H1 (cell line): ENCODE measurements around the gene CLCA1. TPM values are rescaled to one million over a fixed set of nuclear protein-coding genes. Genes with fewer than 3 reads are reported as not detected.

Source experiments
- CTCF ChIA-PET: fragments of 300-600 bp; sonication (Branson Sonifier 250); formaldehyde crosslinking; loops from one replicate; lab custom pipeline; 2021; ENCODE audit not compliant: partially characterized antibody; lab: Charles Lee
- POLR2A ChIA-PET: fragments of 300-600 bp; sonication (Branson Sonifier 250); formaldehyde crosslinking; loops from one replicate; lab custom pipeline; 2021; ENCODE audit warnings: inconsistent platforms; ENCODE audit not compliant: partially characterized antibody; lab: Charles Lee
- DNase-seq, 2 experiments: peaks; one replicate each; pipeline versions ENCODE4 v3.0.0 to v3.0.0-alpha.2; 2010 to 2022; ENCODE audit warnings: low spot score in 2 of 2, low read depth in 1 of 2, mixed read lengths in 1 of 2
- FAIRE-seq: peaks from 2 replicates; lab custom pipeline; 2011; peaks lifted over from hg19 to GRCh38; lab: Jason Lieb, UNC
- H2AFZ ChIP-seq: 2 replicates; pipeline ENCODE4 v1.8.1; 2012; ENCODE audit warnings: low read length, inconsistent platforms
- H2AK5ac ChIP-seq: 2 replicates; pipeline ENCODE4 v1.6.1; 2013; ENCODE audit warnings: low read depth, low read length
- H2BK120ac ChIP-seq: replicated peaks from 2 replicates; pipeline ENCODE3; 2013; ENCODE audit warnings: low read depth, low read length, inconsistent platforms
- H2BK12ac ChIP-seq: 2 replicates; pipeline ENCODE4 v1.6.1; 2013; ENCODE audit warnings: low read depth, low read length
- H2BK15ac ChIP-seq: 2 replicates; pipeline ENCODE4 v1.6.1; 2013; ENCODE audit warnings: low read length
- H2BK20ac ChIP-seq: 2 replicates; pipeline ENCODE4 v1.6.1; 2013; ENCODE audit warnings: low read length
- H2BK5ac ChIP-seq: 2 replicates; pipeline ENCODE4 v1.6.1; 2013; ENCODE audit warnings: low read depth, low read length
- H3K14ac ChIP-seq: 2 replicates; pipeline ENCODE4 v1.6.1; 2013; ENCODE audit warnings: inconsistent platforms; ENCODE audit not compliant: insufficient read length
- H3K18ac ChIP-seq: 2 replicates; pipeline ENCODE4 v1.6.1; 2013; ENCODE audit warnings: low read length; ENCODE audit errors: extremely low read depth
- H3K23ac ChIP-seq: 2 replicates; pipeline ENCODE4 v1.6.1; 2013; ENCODE audit warnings: inconsistent platforms; ENCODE audit not compliant: insufficient read length
- H3K23me2 ChIP-seq: 2 replicates; pipeline ENCODE4 v1.6.1; 2013; ENCODE audit warnings: low read depth, low read length
- H3K27ac ChIP-seq: 2 replicates; pipeline ENCODE4 v1.6.1; 2011; ENCODE audit warnings: low read depth, low read length, inconsistent platforms
- H3K27me3 ChIP-seq, 4 experiments: replicated peaks in 1 of 4; 1 replicate in 1 of 4; 2 replicates in 3 of 4; pipeline versions ENCODE4 v1.6.1 to v1.8.1; 2011 to 2013; ENCODE audit warnings: low read length in 3 of 4, mild to moderate bottlenecking in 3 of 4, inconsistent platforms in 2 of 4, mixed read lengths in 2 of 4, moderate library complexity in 1 of 4; ENCODE audit not compliant: control insufficient read depth in 3 of 4, insufficient read depth in 3 of 4; ENCODE audit errors: extremely low read depth in 1 of 4
- H3K36me3 ChIP-seq, 4 experiments: 2 replicates each; pipeline versions ENCODE4 v1.6.1 to v1.8.1; 2011 to 2013; ENCODE audit warnings: mild to moderate bottlenecking in 4 of 4, low read length in 3 of 4, moderate library complexity in 2 of 4, control low read depth in 1 of 4, inconsistent platforms in 1 of 4; ENCODE audit not compliant: insufficient read depth in 4 of 4, control insufficient read depth in 2 of 4
- H3K4ac ChIP-seq: replicated peaks from 2 replicates; pipeline ENCODE3; 2013; ENCODE audit warnings: low read length, low read depth, mixed read lengths, inconsistent platforms; ENCODE audit not compliant: insufficient read length
- H3K4me1 ChIP-seq, 4 experiments: replicated peaks in 1 of 4; 1 replicate in 1 of 4; 2 replicates in 3 of 4; pipeline versions ENCODE4 v1.6.1 to v1.8.1; 2011 to 2013; ENCODE audit warnings: low read length in 3 of 4, inconsistent platforms in 2 of 4, mixed read lengths in 1 of 4; ENCODE audit not compliant: insufficient read depth in 4 of 4, control insufficient read depth in 3 of 4
- H3K4me2 ChIP-seq, 2 experiments: 2 replicates each; pipeline versions ENCODE4 v1.6.1 to v1.8.1; 2011 to 2013; ENCODE audit warnings: low read depth in 2 of 2, low read length in 2 of 2, control low read depth in 1 of 2, inconsistent platforms in 1 of 2, mild to moderate bottlenecking in 1 of 2; ENCODE audit not compliant: insufficient read depth in 1 of 2
- H3K4me3 ChIP-seq, 4 experiments: fragments of 200-600, 300-600 bp in 1 of 4; sonication (generic), shearing (Covaris generic), sonication (Bioruptor Twin) in 1 of 4; 2 replicates each; pipeline versions ENCODE4 v1.5.1 to v1.8.1; 2011 to 2016; ENCODE audit warnings: low read length in 4 of 4, low read depth in 3 of 4, control low read depth in 2 of 4, inconsistent platforms in 2 of 4, mild to moderate bottlenecking in 2 of 4, mixed read lengths in 1 of 4, moderate library complexity in 1 of 4; ENCODE audit not compliant: insufficient read depth in 2 of 4; ENCODE audit errors: extremely low read depth in 1 of 4
- H3K56ac ChIP-seq: replicated peaks from 2 replicates; pipeline ENCODE3; 2013; ENCODE audit warnings: low read depth, mild to moderate bottlenecking, mixed read lengths, low read length, inconsistent platforms; ENCODE audit not compliant: insufficient read length
- H3K79me1 ChIP-seq: 2 replicates; pipeline ENCODE4 v1.6.1; 2013; ENCODE audit warnings: low read depth, low read length, control low read depth
- H3K79me2 ChIP-seq, 2 experiments: 2 replicates each; pipeline versions ENCODE4 v1.6.1 to v1.8.1; 2012 to 2013; ENCODE audit warnings: low read length in 2 of 2, mild to moderate bottlenecking in 2 of 2, inconsistent platforms in 1 of 2; ENCODE audit not compliant: insufficient read depth in 2 of 2, control insufficient read depth in 1 of 2
- H3K9ac ChIP-seq, 4 experiments: replicated peaks in 1 of 4; 1 replicate in 1 of 4; 2 replicates in 3 of 4; pipeline versions ENCODE4 v1.6.1 to v1.8.1; 2011 to 2013; ENCODE audit warnings: low read depth in 3 of 4, low read length in 3 of 4, control low read depth in 2 of 4, mild to moderate bottlenecking in 2 of 4, moderate library complexity in 2 of 4, inconsistent platforms in 1 of 4; ENCODE audit errors: extremely low read depth in 1 of 4
- H3K9me3 ChIP-seq, 2 experiments: 2 replicates each; pipeline versions ENCODE4 v1.6.1 to v1.8.1; 2012 to 2013; ENCODE audit warnings: mild to moderate bottlenecking in 2 of 2, moderate library complexity in 2 of 2, control low read depth in 1 of 2, inconsistent platforms in 1 of 2, low read depth in 1 of 2, low read length in 1 of 2, mixed read lengths in 1 of 2; ENCODE audit not compliant: insufficient read depth in 2 of 2
- H4K20me1 ChIP-seq, 2 experiments: replicated peaks in 1 of 2; 2 replicates each; pipeline versions ENCODE3 to v1.8.1; 2011 to 2013; ENCODE audit warnings: inconsistent platforms in 2 of 2, low read length in 2 of 2, mild to moderate bottlenecking in 1 of 2; ENCODE audit not compliant: insufficient read depth in 2 of 2, control insufficient read depth in 1 of 2
- H4K5ac ChIP-seq: 2 replicates; pipeline ENCODE4 v1.6.1; 2013; ENCODE audit warnings: low read length, low read depth, mixed read lengths, inconsistent platforms; ENCODE audit not compliant: insufficient read length
- H4K8ac ChIP-seq: 2 replicates; pipeline ENCODE4 v1.8.0; 2013; ENCODE audit warnings: mild to moderate bottlenecking, moderate library complexity, low read length, inconsistent platforms; ENCODE audit not compliant: insufficient read depth; ENCODE audit errors: extremely low read depth
- H4K91ac ChIP-seq: replicated peaks from 2 replicates; pipeline ENCODE3; 2013; ENCODE audit warnings: low read length, mixed read lengths, inconsistent platforms; ENCODE audit not compliant: insufficient read length
- SRF ChIP-seq: IDR thresholded peaks from 2 replicates; pipeline ENCODE4 v1.6.1; 2011; ENCODE audit warnings: mild to moderate bottlenecking, low read depth, low read length, moderate library complexity
- TBP ChIP-seq: IDR thresholded peaks from 2 replicates; pipeline ENCODE4 v1.6.1; 2011; ENCODE audit warnings: low read depth, low read length, improper control_type of control experiment
- WGBS, 2 experiments: shearing (Covaris generic) in 1 of 2; methylation state at CpG; one replicate each; pipeline versions ENCODE4 v1.1.6 to v1.1.7; 2013 to 2015; ENCODE audit warnings: low lambda C conversion rate in 2 of 2, mixed read lengths in 2 of 2, inconsistent platforms in 1 of 2, low coverage in 1 of 2, missing lambda C conversion rate in 1 of 2; ENCODE audit not compliant: insufficient replicate concordance in 2 of 2, insufficient coverage in 1 of 2, insufficient read length in 1 of 2; ENCODE audit errors: extremely low coverage in 1 of 2, missing lambda C conversion rate in 1 of 2; 5-methylcytosine and 5-hydroxymethylcytosine counted together
- polyA plus RNA-seq, 7 experiments: library from polyadenylated mRNA; depleted of rRNA in 3 of 7; stranded (reverse) in 5 of 7; unstranded in 2 of 7; fragments of >200 nt in 5 of 7; fragments of 200-250 nt in 2 of 7; gene quantifications; 1 replicate in 5 of 7; 2 replicates in 1 of 7; 4 replicates in 1 of 7; pipeline versions ENCODE4 v1.2.1 to v1.2.3, GENCODE V29; 2011 to 2013; ENCODE audit warnings: missing spikeins in 2 of 7, mixed read lengths in 2 of 7
- total RNA-seq: library from RNA; stranded (reverse); fragmentation: NEBNext Ultra II Directional; extraction: Animal tissue kit (Norgen Biotek cat#: 25700); gene quantifications from 2 replicates; pipeline ENCODE4 v1.2.1, GENCODE V29; 2021

The CLCA1 gene
- total and polyA plus RNA-seq, 2 of the 8 experiments (the other 6 are each of a cell fraction or from before 2014, with no cell fraction given): not detected

GRCh38 chr1:86541859-86542258, 73.1 kb downstream of the CLCA1 start:
- Histone ChIP-seq H3K9me3 (no peaks in the 10 kb centered on the region), H3K4me2 (no peak overlapping the region), H3K27ac (no peak overlapping the region), H2BK5ac (no peak overlapping the region), H3K27me3 (peaks cover 0 to 1% (median 0%) of the 10 kb centered on the region in 4 experiments; a peak in 1 of 7 replicates), H3K23ac (no peak overlapping the region), H3K18ac (no peak overlapping the region), H3K4ac (no peak overlapping the region), H3K36me3 (no peaks in the 10 kb centered on the region), H3K9ac (no peak overlapping the region), H3K4me1 (no peaks in the 10 kb centered on the region), H3K79me2 (no peaks in the 10 kb centered on the region), H2BK120ac (no peak overlapping the region), H3K14ac (no peak overlapping the region), H3K56ac (no peak overlapping the region), H4K8ac (no peak overlapping the region), H2BK15ac (no peak overlapping the region), H4K20me1 (no peaks in the 10 kb centered on the region), H2AFZ (no peak overlapping the region), H3K4me3 (no peak overlapping the region), H4K91ac (no peak overlapping the region), H3K79me1 (no peaks in the 10 kb centered on the region), H2BK20ac (no peak overlapping the region), H2BK12ac (no peak overlapping the region), H4K5ac (no peak overlapping the region), H3K23me2 (no peaks in the 10 kb centered on the region), H2AK5ac (no peak overlapping the region)
- CTCF ChIA-PET: interaction anchor here (0.8 to 1.8 kb wide), 4 partner anchors 27 to 163 kb away, joined by 3 read pairs; partner anchors contain the start of gene SH3GLB1
- FAIRE-seq (no peak), DNase-seq (no peak)
- WGBS, 2 experiments: 87% methylated on average over 2 of the region's 2 CpGs; no CpG with 5 or more reads in 1 of the 2 experiments
- POLR2A ChIA-PET: no interaction called here
- TF ChIP-seq TBP (no peak), SRF (no peak)
